COLO668 (cell line): ENCODE measurements around the gene ZFHX2.
A peak's percentile ranks its signal among the peaks of the same experiment; 100 is the strongest.

Experiments used
- DNase-seq: peaks from one replicate; lab custom pipeline; 2025; ENCODE audit not compliant: unreplicated experiment; lab: John Stamatoyannopoulos, UW

The ZFHX2 gene

GRCh38 chr14:23481362-23481970 lies 70.1 kb downstream of the ZFHX2 start:
- DNase-seq, result no peak

DNA sequence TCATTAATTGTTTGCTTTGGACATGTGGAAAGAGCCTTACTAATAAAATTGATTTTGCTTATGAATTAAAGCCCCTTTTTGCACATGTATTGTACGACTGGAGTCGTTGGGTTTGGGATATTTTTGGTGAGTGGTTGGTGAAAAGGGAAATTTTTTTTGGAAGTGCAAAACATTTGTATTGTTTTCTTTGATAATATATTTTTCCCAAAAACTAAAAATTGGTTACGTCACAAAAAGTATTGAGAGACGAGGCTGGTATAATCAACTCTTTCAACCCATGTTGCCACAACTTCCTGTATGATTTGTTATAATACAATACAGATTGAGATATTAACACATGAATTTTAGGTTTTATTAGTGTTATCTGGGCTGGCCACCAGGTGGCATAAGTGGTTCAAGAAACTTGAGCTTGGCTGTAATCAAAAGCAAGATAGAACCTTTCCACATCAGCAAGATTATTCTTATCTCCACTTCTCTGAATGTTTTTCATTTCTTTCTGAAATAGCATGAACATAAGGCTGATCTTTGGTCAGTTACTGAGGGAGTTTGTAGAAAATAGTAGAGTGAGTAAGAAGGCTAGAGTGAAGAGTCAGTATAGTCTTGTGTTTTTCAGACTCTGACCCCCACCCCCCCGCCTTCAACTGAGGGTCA lies 73.3 kb downstream of the ZFHX2 start:
- peak; percentile 63 for DNase-seq

GRCh38 chr14:23470947-23471346 lies 80.6 kb downstream of the ZFHX2 start:
- no peak for DNase-seq
